Stimulated activated CD4-positive, alpha-beta T cell treated with anti-CD3 and anti-CD28 coated beads, Interleukin-15, amount 100 ng/mL, for 24 hours (primary cell): ENCODE measurements around the gene DES.

Experiments
- DNase-seq: peaks from one replicate; pipeline ENCODE4 v3.0.0-alpha.2; 2020

Gene DES

GRCh38 chr2:219441451-219442255 is 23.5 kb downstream of the DES start:
- DNase-seq, result peak; percentile 68

- DNase-seq, result no peak
These were observed 24.3 kb downstream of the DES start for GRCh38 chr2:219442256-219443015.

- DNase-seq, result no peak
These were observed 25.0 kb downstream of the DES start for GRCh38 chr2:219443016-219443696.

GRCh38 chr2:219443697-219444023 is 25.5 kb downstream of the DES start:
- DNase-seq, result no peak

GRCh38 chr2:219444566-219445091 is 26.5 kb downstream of the DES start:
- DNase-seq, result no peak

GRCh38 chr2:219445220-219445640 is 27.1 kb downstream of the DES start:
- no peak for DNase-seq

- no peak for DNase-seq
These were observed 27.9 kb downstream of the DES start for GRCh38 chr2:219446101-219446504.

- no peak for DNase-seq
These were observed 28.5 kb downstream of the DES start for GRCh38 chr2:219446689-219447088.

- no peak for DNase-seq
These were observed 29.3 kb downstream of the DES start for GRCh38 chr2:219447242-219448098.

GRCh38 chr2:219448099-219448775 is 30.1 kb downstream of the DES start:
- DNase-seq, result peak; percentile 19

GRCh38 chr2:219448776-219449341 is 30.7 kb downstream of the DES start:
- peak; percentile 27 for DNase-seq

- no peak for DNase-seq
These were observed 31.4 kb downstream of the DES start for GRCh38 chr2:219449609-219450008.

- DNase-seq, result no peak
These were observed 33.6 kb downstream of the DES start for GRCh38 chr2:219451661-219452360.

- DNase-seq, result no peak
These were observed 34.5 kb downstream of the DES start for GRCh38 chr2:219452361-219453317.

GRCh38 chr2:219453671-219454590 is 35.8 kb downstream of the DES start:
- no peak for DNase-seq

GRCh38 chr2:219455581-219455980 is 37.4 kb downstream of the DES start:
- DNase-seq, result no peak

- DNase-seq, result peak; percentile 25
These were observed 39.7 kb downstream of the DES start for GRCh38 chr2:219457784-219458369.

- no peak for DNase-seq
These were observed 40.8 kb downstream of the DES start for GRCh38 chr2:219458996-219459395.
